ENCODE data around the gene ATP13A4.

- TF ChIP-seq POLR2A (IDR thresholded peaks at IDR 0.05) (no peak), CTCF (IDR thresholded peaks at IDR 0.05) (no peak)
These were observed 44.7 kb upstream of the ATP13A4 start for GRCh38 chr3:193599393-193599792.

Measured in uterus (tissue), 2 donors.